Bronchial epithelial cell (primary cell): ENCODE data around the gene CACNA2D3. TPM values are rescaled to one million over a fixed set of nuclear protein-coding genes. Genes with fewer than 3 reads are reported as not detected.

ENCODE experiments used
- DNase-seq: peaks from one replicate; pipeline ENCODE4 v3.0.0-alpha.2; 2010; ENCODE audit warnings: low read depth
- FAIRE-seq: peaks from 2 replicates; lab custom pipeline; 2011; peaks lifted over from hg19 to GRCh38; lab: Jason Lieb, UNC
- H3K27me3 ChIP-seq: 2 replicates; pipeline ENCODE4 v1.5.1; 2011; ENCODE audit warnings: low read length; ENCODE audit not compliant: control insufficient read depth, insufficient read depth
- H3K36me3 ChIP-seq: 2 replicates; pipeline ENCODE4 v1.5.1; 2011; ENCODE audit warnings: low read length; ENCODE audit not compliant: control insufficient read depth, insufficient read depth
- H3K4me3 ChIP-seq: 2 replicates; pipeline ENCODE4 v1.5.1; 2011; ENCODE audit warnings: mild to moderate bottlenecking, low read depth, low read length, control low read depth
- total RNA-seq: library from RNA; depleted of rRNA; stranded (reverse); fragments of >200 nt; gene quantifications from 2 replicates; pipeline ENCODE4 v1.2.1, GENCODE V29; 2014
- TF ChIP-seq, protein P1 (sequence below): IDR thresholded peaks from 2 replicates; pipeline ENCODE4 v1.5.1; 2011; ENCODE audit warnings: mild to moderate bottlenecking, moderate library complexity, low read length, control low read depth, inconsistent platforms; ENCODE audit not compliant: insufficient read depth, severe bottlenecking

CACNA2D3 gene
- 0.13 TPM in 1 of 2 replicates, not detected in the other for total RNA-seq

DNA sequence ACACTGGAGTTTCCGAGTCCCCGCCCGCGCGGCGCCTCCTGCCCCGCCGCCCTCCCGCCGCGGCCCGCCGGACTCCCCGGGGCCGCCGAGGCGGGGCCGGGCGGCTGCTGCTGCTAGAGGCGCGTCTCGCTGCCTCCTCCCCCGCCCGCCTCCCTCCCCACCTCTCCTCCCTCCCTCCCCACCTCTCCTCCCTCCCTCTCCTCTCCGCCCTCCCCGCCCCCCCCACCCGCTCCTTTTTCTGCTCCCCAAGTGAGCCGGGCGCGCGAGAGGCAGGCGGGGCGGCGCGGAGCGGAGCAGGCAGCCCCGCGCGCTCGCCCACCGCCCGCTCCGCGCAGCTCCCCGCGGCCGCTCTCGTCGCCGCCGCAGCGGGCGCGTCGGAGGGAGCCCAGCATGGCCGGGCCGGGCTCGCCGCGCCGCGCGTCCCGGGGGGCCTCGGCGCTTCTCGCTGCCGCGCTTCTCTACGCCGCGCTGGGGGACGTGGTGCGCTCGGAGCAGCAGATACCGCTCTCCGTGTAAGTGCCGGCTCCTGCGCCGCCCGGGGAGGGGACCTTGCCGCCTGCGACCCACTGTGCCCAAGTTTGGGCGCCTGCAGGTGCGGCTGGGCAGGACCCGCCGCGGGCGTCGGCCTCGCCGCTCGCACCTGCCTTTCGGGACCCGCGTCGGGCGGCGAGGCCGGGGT, at the start of gene CACNA2D3:
Gene CACNA2D3 (plus strand): TSS at position 229 of the 679 bp plus-strand sequence.
- no peak for FAIRE-seq

DNA sequence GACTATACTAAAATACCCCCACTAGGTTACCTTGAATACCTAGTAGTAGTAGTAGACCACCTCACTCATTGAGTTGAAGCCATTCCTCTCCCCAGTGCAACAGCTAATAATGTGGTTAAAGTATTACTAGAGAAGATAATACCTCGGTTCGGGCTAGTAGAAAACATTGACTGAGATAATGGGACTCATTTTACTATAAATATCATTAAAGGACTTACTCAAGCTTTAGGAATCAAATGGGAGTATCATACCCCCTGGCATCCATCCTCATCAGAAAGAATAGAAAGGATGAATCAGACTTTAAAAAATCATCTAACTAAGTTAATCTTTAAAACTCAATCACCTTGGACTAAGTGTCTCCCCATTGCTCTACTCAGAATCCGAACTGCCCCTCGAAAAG, 49.0 kb upstream of the CACNA2D3 start:
- Histone ChIP-seq H3K4me3 (no peak overlapping the region), H3K36me3 (no peaks in the 10 kb centered on the region), H3K27me3 (no peaks in the 10 kb centered on the region)
- TF ChIP-seq, protein P1, sequence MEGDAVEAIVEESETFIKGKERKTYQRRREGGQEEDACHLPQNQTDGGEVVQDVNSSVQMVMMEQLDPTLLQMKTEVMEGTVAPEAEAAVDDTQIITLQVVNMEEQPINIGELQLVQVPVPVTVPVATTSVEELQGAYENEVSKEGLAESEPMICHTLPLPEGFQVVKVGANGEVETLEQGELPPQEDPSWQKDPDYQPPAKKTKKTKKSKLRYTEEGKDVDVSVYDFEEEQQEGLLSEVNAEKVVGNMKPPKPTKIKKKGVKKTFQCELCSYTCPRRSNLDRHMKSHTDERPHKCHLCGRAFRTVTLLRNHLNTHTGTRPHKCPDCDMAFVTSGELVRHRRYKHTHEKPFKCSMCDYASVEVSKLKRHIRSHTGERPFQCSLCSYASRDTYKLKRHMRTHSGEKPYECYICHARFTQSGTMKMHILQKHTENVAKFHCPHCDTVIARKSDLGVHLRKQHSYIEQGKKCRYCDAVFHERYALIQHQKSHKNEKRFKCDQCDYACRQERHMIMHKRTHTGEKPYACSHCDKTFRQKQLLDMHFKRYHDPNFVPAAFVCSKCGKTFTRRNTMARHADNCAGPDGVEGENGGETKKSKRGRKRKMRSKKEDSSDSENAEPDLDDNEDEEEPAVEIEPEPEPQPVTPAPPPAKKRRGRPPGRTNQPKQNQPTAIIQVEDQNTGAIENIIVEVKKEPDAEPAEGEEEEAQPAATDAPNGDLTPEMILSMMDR = no peak
- FAIRE-seq = no peak
- DNase-seq = no peak

More for the DNA sequence above, at the start of gene CACNA2D3:
- Histone ChIP-seq H3K4me3 (peak within 1 kb of the TSS; percentile 23), H3K36me3 (no peaks in the 10 kb centered on the region), H3K27me3 (peaks cover 27% of the 10 kb centered on the region)
- no peak for DNase-seq
- TF ChIP-seq, protein P1 = no peak

GRCh38 chr3:54079314-54079713, 43.0 kb upstream of the CACNA2D3 start:
- FAIRE-seq = no peak
- TF ChIP-seq, protein P1 = no peak
- Histone ChIP-seq H3K36me3 (no peaks in the 10 kb centered on the region), H3K27me3 (no peaks in the 10 kb centered on the region), H3K4me3 (no peak overlapping the region)
- no peak for DNase-seq

DNA sequence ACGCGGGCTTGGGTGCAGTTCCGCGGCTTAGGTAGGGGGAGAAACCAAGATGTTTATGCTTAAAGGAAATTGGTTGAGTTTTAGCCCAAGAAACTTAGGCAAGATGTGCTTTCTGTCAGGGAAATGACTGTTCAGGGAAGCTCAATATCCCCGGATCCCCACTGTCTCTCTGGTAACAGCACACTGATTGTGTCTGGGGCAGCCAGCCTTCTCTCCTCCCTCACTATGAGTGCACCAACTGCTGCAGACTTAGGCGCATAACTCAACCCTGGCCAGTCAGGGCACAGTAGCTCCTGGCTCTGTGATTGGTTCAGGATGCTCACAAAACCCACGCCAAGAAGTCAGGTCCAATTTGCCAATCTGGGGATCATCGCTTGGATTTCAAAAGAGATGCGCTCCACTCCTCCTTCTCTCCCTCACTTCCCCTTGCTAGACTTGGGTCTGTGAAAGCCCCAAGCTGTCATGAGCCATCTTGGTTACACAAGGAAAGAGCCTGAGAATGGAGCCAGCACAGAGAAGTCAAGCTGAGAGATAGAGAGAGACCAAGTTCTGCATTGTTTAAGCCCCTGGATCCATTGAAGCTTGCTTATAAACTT, 42.5 kb upstream of the CACNA2D3 start:
- DNase-seq (no peak), FAIRE-seq (no peak)
- TF ChIP-seq, protein P1 = no peak
- Histone ChIP-seq H3K27me3 (no peaks in the 10 kb centered on the region), H3K36me3 (no peaks in the 10 kb centered on the region), H3K4me3 (no peak overlapping the region)

DNA sequence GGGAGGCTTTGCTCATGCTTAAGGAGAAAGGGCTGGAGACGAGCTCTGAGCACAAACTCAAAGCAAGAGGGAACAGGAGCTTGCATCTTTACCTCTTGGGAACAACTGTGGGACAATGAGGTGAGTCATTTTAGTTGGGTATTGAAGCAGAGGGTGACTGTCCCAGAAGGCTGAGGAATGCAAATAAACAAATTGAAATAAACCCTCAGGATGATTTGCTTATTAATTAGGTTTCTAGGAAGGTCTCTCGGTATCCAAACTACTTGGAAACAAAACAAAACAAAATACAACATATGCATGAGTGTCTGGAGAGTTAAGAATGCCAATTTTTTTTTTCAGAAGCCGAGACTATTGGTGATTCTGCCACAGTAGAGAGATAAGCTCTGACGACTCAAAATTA, 38.4 kb upstream of the CACNA2D3 start:
- no peaks in the 10 kb centered on the region for H3K36me3 ChIP-seq
- no peak overlapping the region for H3K4me3 ChIP-seq
- DNase-seq (no peak), FAIRE-seq (no peak)
- peaks cover 1% of the 10 kb centered on the region for H3K27me3 ChIP-seq
- TF ChIP-seq, protein P1 = no peak
